ENCODE results near the gene SOCS2. TPM values are rescaled to one million over a fixed set of nuclear protein-coding genes. Genes with fewer than 3 reads are reported as not detected.

The SOCS2 gene
- total RNA-seq, 4 donors from 2014 or later, result 6.6 to 16.7 (median 10.2) TPM

- Histone ChIP-seq H3K4me1 (peaks cover 38% of the 10 kb centered on the region), H3K4me3 (no peak overlapping the region), H3K9me3 (no peaks in the 10 kb centered on the region), H3K36me3 (no peaks in the 10 kb centered on the region), H3K27ac (no peak overlapping the region), H3K27me3 (peaks cover 19% of the 10 kb centered on the region)
- DNase-seq (ENCODE audit: low spot score in 2 of 2), result no peak
- TF ChIP-seq, protein P1, sequence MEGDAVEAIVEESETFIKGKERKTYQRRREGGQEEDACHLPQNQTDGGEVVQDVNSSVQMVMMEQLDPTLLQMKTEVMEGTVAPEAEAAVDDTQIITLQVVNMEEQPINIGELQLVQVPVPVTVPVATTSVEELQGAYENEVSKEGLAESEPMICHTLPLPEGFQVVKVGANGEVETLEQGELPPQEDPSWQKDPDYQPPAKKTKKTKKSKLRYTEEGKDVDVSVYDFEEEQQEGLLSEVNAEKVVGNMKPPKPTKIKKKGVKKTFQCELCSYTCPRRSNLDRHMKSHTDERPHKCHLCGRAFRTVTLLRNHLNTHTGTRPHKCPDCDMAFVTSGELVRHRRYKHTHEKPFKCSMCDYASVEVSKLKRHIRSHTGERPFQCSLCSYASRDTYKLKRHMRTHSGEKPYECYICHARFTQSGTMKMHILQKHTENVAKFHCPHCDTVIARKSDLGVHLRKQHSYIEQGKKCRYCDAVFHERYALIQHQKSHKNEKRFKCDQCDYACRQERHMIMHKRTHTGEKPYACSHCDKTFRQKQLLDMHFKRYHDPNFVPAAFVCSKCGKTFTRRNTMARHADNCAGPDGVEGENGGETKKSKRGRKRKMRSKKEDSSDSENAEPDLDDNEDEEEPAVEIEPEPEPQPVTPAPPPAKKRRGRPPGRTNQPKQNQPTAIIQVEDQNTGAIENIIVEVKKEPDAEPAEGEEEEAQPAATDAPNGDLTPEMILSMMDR (IDR thresholded peaks at IDR 0.05), result no peak
- no peak for TF ChIP-seq POLR2AphosphoS5 (IDR thresholded peaks at IDR 0.05)
- TF ChIP-seq POLR2A (IDR thresholded peaks at IDR 0.05), result no peak
- 89% methylated on average over 3 of the region's 3 CpGs for WGBS
Observed at GRCh38 chr12:93568091-93568490, 4.4 kb upstream of the SOCS2 start.

DNA sequence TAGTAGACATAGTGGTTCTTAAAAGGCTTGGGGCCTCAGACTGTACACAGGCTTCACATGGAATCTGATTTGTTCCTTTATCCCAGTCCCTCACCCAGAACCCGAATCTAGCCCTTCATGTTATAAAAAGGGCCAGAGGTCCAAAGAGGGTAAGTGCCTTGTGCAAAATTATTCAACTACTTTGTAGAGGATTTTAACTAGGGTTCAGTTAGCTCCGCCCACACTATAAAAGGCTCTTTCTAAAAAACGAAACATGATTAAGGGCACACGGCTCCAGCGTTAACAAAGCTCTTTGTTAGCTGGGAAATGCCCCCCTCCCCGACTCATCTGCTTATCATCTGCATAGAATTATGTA is 3.2 kb upstream of the SOCS2 start:
- H3K27me3 ChIP-seq, result peaks cover 19% of the 10 kb centered on the region
- peak overlapping the region; percentile 73 for H3K4me3 ChIP-seq
- H3K4me1 ChIP-seq, result peaks cover 48% of the 10 kb centered on the region
- 10% methylated on average over 6 of the region's 6 CpGs for WGBS
- H3K36me3 ChIP-seq, result no peaks in the 10 kb centered on the region
- H3K27ac ChIP-seq, result no peak overlapping the region
- no peak for TF ChIP-seq EP300 (IDR thresholded peaks at IDR 0.05)
- TF ChIP-seq POLR2AphosphoS5 (IDR thresholded peaks at IDR 0.05), result no peak
- no peak for TF ChIP-seq POLR2A (IDR thresholded peaks at IDR 0.05)
- TF ChIP-seq, protein P1 (IDR thresholded peaks at IDR 0.05), result no peak
- H3K9me3 ChIP-seq, result no peaks in the 10 kb centered on the region
- DNase-seq (ENCODE audit: low spot score in 2 of 2), result no peak

DNA sequence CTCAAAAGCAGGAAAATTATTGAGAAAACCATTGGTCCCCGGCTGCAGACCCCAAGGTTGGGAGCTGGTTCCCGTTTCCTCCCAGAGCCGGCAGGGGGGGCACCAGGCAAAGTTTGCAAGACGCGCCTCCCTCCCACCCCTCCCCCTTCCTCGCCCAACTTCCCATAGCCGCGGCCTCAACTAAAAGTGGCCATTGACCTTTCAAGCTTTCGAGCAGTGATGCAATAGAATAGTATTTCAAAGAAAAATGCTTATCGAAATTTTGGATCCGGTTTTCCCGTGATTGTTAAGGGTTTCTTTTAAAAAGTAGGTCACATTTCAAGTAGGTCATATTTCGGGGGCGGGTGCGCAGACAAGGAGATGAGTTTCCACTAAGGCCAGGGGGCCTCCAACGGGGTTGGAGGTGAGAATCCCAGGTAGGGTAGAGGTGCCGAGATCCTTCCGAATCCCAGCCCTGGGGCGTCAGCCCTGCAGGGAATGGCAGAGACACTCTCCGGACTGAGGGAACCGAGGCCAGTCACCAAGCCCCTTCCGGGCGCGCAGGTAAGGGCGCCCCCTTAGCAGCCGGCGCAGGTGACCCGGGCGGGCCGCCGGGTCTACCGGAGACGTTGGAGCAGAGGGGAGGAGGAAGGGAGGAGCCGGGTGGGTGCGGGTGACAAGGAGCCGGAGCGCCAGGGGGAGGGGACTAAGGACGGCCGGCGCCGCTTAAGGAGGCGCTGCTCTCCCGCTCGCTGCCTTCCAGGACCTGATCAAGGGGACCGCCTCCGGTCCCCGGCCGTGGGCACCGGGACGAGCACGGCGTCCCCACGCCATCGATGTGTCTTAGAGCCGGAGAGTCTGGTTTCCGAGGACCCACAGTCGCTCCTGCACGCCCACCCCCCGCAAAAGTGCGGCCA is 2.6 kb upstream of the SOCS2 start:
- peaks cover 19% of the 10 kb centered on the region for H3K27me3 ChIP-seq
- no peaks in the 10 kb centered on the region for H3K9me3 ChIP-seq
- peak overlapping the region; percentile 73 for H3K4me3 ChIP-seq
- H3K4me1 ChIP-seq, result peaks cover 48% of the 10 kb centered on the region
- H3K36me3 ChIP-seq, result no peaks in the 10 kb centered on the region
- peak overlapping the region; percentile 85 for H3K27ac ChIP-seq
- WGBS, result 1% methylated on average over 44 of the region's 60 CpGs
- peak; percentile 91 to 93 for DNase-seq (ENCODE audit: low spot score in 2 of 2)
- TF ChIP-seq, protein P1 (IDR thresholded peaks at IDR 0.05), result peak; percentile 53 to 80
- TF ChIP-seq EP300 (IDR thresholded peaks at IDR 0.05), result no peak
- TF ChIP-seq POLR2AphosphoS5 (IDR thresholded peaks at IDR 0.05), result peak in 1 of 3 donors; percentile 2

GRCh38 chr12:93570552-93571364 is 1.7 kb upstream of the SOCS2 start:
- no peaks in the 10 kb centered on the region for H3K9me3 ChIP-seq
- H3K4me1 ChIP-seq, result peaks cover 48% of the 10 kb centered on the region
- no peaks in the 10 kb centered on the region for H3K36me3 ChIP-seq
- H3K27me3 ChIP-seq, result peaks cover 19% of the 10 kb centered on the region
- peak; percentile 96 for DNase-seq (ENCODE audit: low spot score in 2 of 2)
- 0% methylated on average over 19 of the region's 97 CpGs for WGBS
- peak overlapping the region; percentile 73 for H3K4me3 ChIP-seq
- peak in 1 of 2 donors; percentile 51 for TF ChIP-seq POLR2A (IDR thresholded peaks at IDR 0.05)
- peak; percentile 61 to 96 (median 92) for TF ChIP-seq POLR2AphosphoS5 (IDR thresholded peaks at IDR 0.05)
- TF ChIP-seq EP300 (IDR thresholded peaks at IDR 0.05), result no peak
- H3K27ac ChIP-seq, result peak overlapping the region; percentile 85

- peaks cover 19% of the 10 kb centered on the region for H3K27me3 ChIP-seq
- TF ChIP-seq POLR2AphosphoS5 (IDR thresholded peaks at IDR 0.05), result peak in 1 of 3 donors; percentile 28
- no peak for TF ChIP-seq EP300 (IDR thresholded peaks at IDR 0.05)
- peak; percentile 85 for DNase-seq (ENCODE audit: low spot score in 2 of 2)
- H3K36me3 ChIP-seq, result no peaks in the 10 kb centered on the region
- peaks cover 48% of the 10 kb centered on the region for H3K4me1 ChIP-seq
- H3K27ac ChIP-seq, result peak overlapping the region; percentile 85
- H3K4me3 ChIP-seq, result peak overlapping the region; percentile 73
- no peaks in the 10 kb centered on the region for H3K9me3 ChIP-seq
- under 1% methylated on average over 27 of the region's 47 CpGs for WGBS
Observed at GRCh38 chr12:93571365-93571924, 1.0 kb upstream of the SOCS2 start.
